ENCODE measurements around the gene SSR2. TPM values are rescaled to one million over a fixed set of nuclear protein-coding genes. Genes with fewer than 3 reads are reported as not detected.

SSR2 gene
- total and polyA plus RNA-seq, 2 donors, result 251 to 262 TPM

DNA sequence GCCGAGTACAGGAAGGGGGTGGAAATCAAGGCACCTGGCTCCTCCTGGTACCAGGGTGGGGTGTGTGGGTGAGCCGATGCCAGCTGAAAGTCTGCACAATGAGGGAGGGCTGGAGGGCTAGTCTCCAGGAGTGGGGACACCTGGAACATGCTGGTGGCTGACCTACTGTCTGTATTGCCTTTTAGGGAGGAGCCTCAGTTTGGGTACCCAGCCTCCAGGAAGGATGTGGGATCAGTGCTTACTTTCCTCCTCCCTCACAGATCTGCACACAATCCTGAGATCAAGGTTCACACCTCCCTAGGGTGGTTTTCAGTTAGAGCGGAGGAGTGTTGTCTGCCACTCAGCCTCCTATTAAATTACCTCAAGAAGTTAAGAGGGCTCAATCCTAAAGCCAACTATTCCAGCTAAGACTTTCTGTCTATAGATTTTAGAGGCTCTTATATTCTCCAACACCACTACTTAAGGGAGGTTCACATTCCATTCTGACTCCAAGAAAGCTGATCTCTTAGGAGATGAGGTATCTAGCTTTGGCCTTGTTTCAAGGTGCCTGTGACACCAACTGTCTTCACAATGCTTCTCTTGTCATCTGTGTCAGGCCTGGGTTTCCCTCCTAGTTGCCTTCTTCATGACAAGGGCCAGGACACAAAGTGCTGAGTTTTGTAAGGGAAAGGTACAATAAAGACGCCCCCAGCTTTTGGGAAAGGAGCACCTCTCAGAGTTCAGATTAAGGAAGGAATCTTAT is 15.7 kb downstream of the SSR2 start:
- Histone ChIP-seq H3K27me3 (ENCODE audit: control insufficient read depth in 2 of 2, insufficient read depth in 1 of 2, low read length in 1 of 2) (no peaks in the 10 kb centered on the region), H3K9me3 (ENCODE audit: control insufficient read depth in 2 of 2, insufficient read depth in 1 of 2, low read length in 1 of 2) (no peaks in the 10 kb centered on the region), H3K36me3 (ENCODE audit: control insufficient read depth in 2 of 2, insufficient read depth in 2 of 2, low read length in 1 of 2) (peaks cover 24 to 25% of the 10 kb centered on the region in 2 donors), H3K4me1 (ENCODE audit: control insufficient read depth in 2 of 2, insufficient read depth in 2 of 2, low read length in 2 of 2) (peaks cover 0 to 10% of the 10 kb centered on the region in 2 donors), H3K27ac (ENCODE audit: low read depth in 1 of 2, low read length in 1 of 2) (no peak overlapping the region), H3K4me3 (ENCODE audit: low read length in 2 of 2) (no peak overlapping the region)
- peak in 2 of 9 donors; percentile 20 to 54 for DNase-seq (ENCODE audit: low read depth in 6 of 9, low spot score in 9 of 9)
- 31% methylated on average over 4 of the region's 4 CpGs for WGBS

DNA sequence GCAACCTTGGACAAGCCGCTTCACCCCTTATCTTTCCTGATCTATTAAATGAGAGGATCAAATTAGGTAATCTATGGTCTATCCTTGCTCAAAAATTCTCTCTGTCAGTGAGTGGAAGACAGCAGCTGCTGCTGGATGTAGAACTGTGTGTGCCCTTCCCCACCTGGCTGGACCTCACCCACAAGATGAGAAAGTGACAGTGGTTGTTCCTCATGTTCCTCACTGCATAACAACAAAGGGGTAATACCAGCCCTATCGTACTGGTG is 16.9 kb downstream of the SSR2 start:
- Histone ChIP-seq H3K36me3 (ENCODE audit: control insufficient read depth in 2 of 2, insufficient read depth in 2 of 2, low read length in 1 of 2) (peaks cover 13 to 14% of the 10 kb centered on the region in 2 donors), H3K4me3 (ENCODE audit: low read length in 2 of 2) (no peak overlapping the region), H3K27ac (ENCODE audit: low read depth in 1 of 2, low read length in 1 of 2) (no peak overlapping the region), H3K4me1 (ENCODE audit: control insufficient read depth in 2 of 2, insufficient read depth in 2 of 2, low read length in 2 of 2) (peaks cover 0 to 10% of the 10 kb centered on the region in 2 donors), H3K9me3 (ENCODE audit: control insufficient read depth in 2 of 2, insufficient read depth in 1 of 2, low read length in 1 of 2) (no peaks in the 10 kb centered on the region), H3K27me3 (ENCODE audit: control insufficient read depth in 2 of 2, insufficient read depth in 1 of 2, low read length in 1 of 2) (no peaks in the 10 kb centered on the region)
- 70% methylated on average over 2 of the region's 2 CpGs for WGBS
- DNase-seq (ENCODE audit: low read depth in 6 of 9, low spot score in 9 of 9), result no peak

DNA sequence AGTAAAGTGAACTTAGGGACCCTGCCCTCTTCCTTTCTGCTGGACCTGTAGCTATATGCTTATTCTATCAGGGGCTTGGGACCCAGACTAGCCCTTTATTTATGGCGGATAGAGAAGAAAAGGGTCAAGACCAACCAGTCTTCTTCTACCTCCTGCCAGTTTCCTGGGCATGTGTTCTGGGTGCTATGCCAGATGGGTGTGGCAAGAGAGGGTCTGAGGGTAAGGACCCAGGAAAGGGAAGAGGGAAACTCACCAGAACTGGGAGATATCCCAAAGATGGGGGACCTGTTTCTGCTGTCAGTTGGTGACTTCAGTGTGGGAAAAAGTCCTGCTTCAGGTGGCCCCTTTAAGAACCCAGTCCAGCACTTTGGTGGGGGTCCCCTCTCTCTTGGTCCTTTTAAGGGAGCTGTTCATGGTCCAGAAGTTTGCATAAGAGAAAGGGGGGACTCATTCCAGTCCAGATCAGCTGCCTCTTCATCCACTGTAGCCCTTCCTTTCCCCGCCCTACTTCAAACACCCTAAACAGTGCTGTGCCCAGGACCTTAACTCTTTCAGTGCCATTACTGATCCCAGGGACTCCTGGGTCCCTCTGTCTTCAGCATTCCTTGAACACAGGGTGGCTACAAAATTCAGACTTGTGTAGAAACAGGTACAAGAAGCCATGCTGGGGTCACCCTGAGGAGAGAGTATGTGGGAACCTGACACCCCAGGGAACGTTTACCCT is 18.4 kb downstream of the SSR2 start:
- H3K36me3 ChIP-seq (ENCODE audit: control insufficient read depth in 2 of 2, insufficient read depth in 2 of 2, low read length in 1 of 2), result peaks cover 6 to 7% of the 10 kb centered on the region in 2 donors
- 90% methylated on average over 3 of the region's 3 CpGs for WGBS
- H3K27ac ChIP-seq (ENCODE audit: low read depth in 1 of 2, low read length in 1 of 2), result no peak overlapping the region
- H3K4me3 ChIP-seq (ENCODE audit: low read length in 2 of 2), result no peak overlapping the region
- H3K4me1 ChIP-seq (ENCODE audit: control insufficient read depth in 2 of 2, insufficient read depth in 2 of 2, low read length in 2 of 2), result peaks cover 0 to 10% of the 10 kb centered on the region in 2 donors
- no peaks in the 10 kb centered on the region for H3K27me3 ChIP-seq (ENCODE audit: control insufficient read depth in 2 of 2, insufficient read depth in 1 of 2, low read length in 1 of 2)
- DNase-seq (ENCODE audit: low read depth in 6 of 9, low spot score in 9 of 9), result no peak
- H3K9me3 ChIP-seq (ENCODE audit: control insufficient read depth in 2 of 2, insufficient read depth in 1 of 2, low read length in 1 of 2), result no peaks in the 10 kb centered on the region

DNA sequence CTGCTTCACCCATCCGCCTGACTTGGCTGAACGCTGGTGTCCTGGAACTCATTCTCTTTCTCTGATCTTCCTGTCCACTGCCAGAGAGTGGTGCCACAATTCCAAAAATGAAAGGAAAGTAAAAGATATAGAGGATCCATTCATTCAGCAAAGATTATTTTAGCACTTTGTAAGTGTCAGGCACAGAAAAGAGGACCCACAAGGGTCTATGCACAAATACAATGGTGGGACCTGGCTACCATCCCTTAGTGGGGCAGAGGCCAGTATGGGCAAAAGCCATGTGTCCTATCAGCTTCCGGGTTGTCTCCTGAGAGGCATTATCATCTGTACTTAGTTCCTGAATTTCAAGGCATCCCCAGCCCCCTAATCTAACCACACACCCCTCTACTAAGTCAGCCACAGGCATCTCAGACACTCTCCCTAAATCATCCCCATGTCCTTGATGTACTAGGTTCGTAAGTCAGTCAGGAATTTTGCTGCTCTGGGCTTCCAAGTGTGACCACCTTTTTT is 19.0 kb downstream of the SSR2 start:
- Histone ChIP-seq H3K4me1 (ENCODE audit: control insufficient read depth in 2 of 2, insufficient read depth in 2 of 2, low read length in 2 of 2) (peaks cover 0 to 10% of the 10 kb centered on the region in 2 donors), H3K27ac (ENCODE audit: low read depth in 1 of 2, low read length in 1 of 2) (no peak overlapping the region), H3K27me3 (ENCODE audit: control insufficient read depth in 2 of 2, insufficient read depth in 1 of 2, low read length in 1 of 2) (no peaks in the 10 kb centered on the region), H3K9me3 (ENCODE audit: control insufficient read depth in 2 of 2, insufficient read depth in 1 of 2, low read length in 1 of 2) (no peaks in the 10 kb centered on the region), H3K36me3 (ENCODE audit: control insufficient read depth in 2 of 2, insufficient read depth in 2 of 2, low read length in 1 of 2) (peaks cover 2% of the 10 kb centered on the region in 2 donors), H3K4me3 (ENCODE audit: low read length in 2 of 2) (no peak overlapping the region)
- no peak for DNase-seq (ENCODE audit: low read depth in 6 of 9, low spot score in 9 of 9)
- 79% methylated on average over 4 of the region's 4 CpGs for WGBS

DNA sequence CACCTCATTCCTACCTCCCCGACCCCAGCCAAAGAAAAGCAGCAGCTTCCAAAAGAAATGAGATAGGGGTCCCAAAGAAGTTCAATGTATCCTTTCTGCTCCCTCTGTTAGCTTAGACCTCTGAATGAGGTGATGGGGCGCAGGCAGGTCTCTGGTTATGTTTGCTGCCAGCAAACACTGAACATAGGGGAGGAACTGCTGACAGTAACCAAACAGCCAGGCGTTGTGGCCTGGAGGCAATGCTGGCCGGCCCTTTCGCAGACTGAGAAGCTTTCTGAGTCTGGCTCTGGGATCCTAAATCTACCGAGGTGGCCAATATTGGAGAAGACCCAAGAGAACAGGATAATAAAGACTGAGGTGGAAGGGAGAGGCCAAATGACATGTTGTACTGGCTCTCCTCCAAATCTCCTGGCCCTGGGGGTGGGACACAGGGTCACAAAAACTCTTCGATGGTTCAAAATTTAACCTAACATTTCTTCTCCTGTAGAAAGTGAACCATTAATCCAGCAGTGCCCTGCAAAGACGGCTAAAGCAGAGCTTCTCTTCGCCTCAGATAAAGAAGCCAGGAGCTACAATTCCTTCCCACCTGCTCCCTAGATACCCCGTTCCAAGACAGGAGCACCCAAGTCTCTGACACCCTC is 19.6 kb downstream of the SSR2 start:
- Histone ChIP-seq H3K9me3 (ENCODE audit: control insufficient read depth in 2 of 2, insufficient read depth in 1 of 2, low read length in 1 of 2) (no peaks in the 10 kb centered on the region), H3K4me1 (ENCODE audit: control insufficient read depth in 2 of 2, insufficient read depth in 2 of 2, low read length in 2 of 2) (peaks cover 0 to 10% of the 10 kb centered on the region in 2 donors), H3K27me3 (ENCODE audit: control insufficient read depth in 2 of 2, insufficient read depth in 1 of 2, low read length in 1 of 2) (no peaks in the 10 kb centered on the region), H3K4me3 (ENCODE audit: low read length in 2 of 2) (no peak overlapping the region), H3K27ac (ENCODE audit: low read depth in 1 of 2, low read length in 1 of 2) (no peak overlapping the region), H3K36me3 (ENCODE audit: control insufficient read depth in 2 of 2, insufficient read depth in 2 of 2, low read length in 1 of 2) (no peaks in the 10 kb centered on the region)
- no peak for DNase-seq (ENCODE audit: low read depth in 6 of 9, low spot score in 9 of 9)
- 96% methylated on average over 10 of the region's 10 CpGs for WGBS

DNA sequence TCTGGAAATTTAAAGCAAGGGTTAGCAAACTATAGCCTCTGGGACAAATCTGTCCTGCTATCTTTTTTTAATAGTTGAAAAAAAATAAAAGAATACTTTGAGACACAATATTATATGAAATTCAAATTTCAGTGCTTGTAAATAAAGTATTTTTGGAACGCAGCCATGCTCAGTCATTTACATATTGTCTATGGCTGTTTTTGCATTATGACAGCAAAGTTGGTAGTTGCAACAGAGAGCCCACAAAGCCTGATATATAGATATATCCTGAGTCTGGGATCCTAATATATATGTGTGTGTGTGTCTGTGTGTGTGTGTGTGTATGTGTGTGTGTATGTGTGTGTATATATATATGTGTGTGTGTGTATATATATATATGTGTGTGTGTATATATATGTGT is 20.8 kb downstream of the SSR2 start:
- H3K27ac ChIP-seq (ENCODE audit: low read depth in 1 of 2, low read length in 1 of 2), result no peak overlapping the region
- no peaks in the 10 kb centered on the region for H3K36me3 ChIP-seq (ENCODE audit: control insufficient read depth in 2 of 2, insufficient read depth in 2 of 2, low read length in 1 of 2)
- 96% methylated on average over 1 of the region's 1 CpG for WGBS
- no peak overlapping the region for H3K4me3 ChIP-seq (ENCODE audit: low read length in 2 of 2)
- peaks cover 0 to 7% of the 10 kb centered on the region in 2 donors for H3K4me1 ChIP-seq (ENCODE audit: control insufficient read depth in 2 of 2, insufficient read depth in 2 of 2, low read length in 2 of 2)
- no peaks in the 10 kb centered on the region for H3K9me3 ChIP-seq (ENCODE audit: control insufficient read depth in 2 of 2, insufficient read depth in 1 of 2, low read length in 1 of 2)
- no peak for DNase-seq (ENCODE audit: low read depth in 6 of 9, low spot score in 9 of 9)
- no peaks in the 10 kb centered on the region for H3K27me3 ChIP-seq (ENCODE audit: control insufficient read depth in 2 of 2, insufficient read depth in 1 of 2, low read length in 1 of 2)

DNA sequence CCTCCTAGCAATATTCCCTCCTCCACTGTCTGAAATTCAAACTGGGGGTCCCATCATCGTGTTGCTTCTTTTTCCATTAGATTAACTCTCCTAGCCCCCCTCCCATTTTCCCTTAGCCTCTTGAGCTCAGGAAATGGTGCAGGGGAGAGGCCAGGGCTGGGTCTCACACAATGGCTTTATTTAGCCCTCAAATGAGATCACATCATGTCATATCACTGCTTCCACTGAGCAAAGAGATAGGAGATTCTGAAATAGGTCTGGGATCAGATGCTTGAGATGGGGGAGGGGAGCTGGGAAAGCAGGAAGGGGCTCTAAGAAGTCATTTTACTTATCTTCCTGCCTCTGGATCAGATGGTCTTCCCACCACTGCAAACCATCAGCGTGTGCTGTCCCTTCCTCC is 24.6 kb downstream of the SSR2 start:
- Histone ChIP-seq H3K4me3 (ENCODE audit: low read length in 2 of 2) (no peak overlapping the region), H3K36me3 (ENCODE audit: control insufficient read depth in 2 of 2, insufficient read depth in 2 of 2, low read length in 1 of 2) (no peaks in the 10 kb centered on the region), H3K27me3 (ENCODE audit: control insufficient read depth in 2 of 2, insufficient read depth in 1 of 2, low read length in 1 of 2) (no peaks in the 10 kb centered on the region), H3K4me1 (ENCODE audit: control insufficient read depth in 2 of 2, insufficient read depth in 2 of 2, low read length in 2 of 2) (peaks cover 0 to 2% of the 10 kb centered on the region in 2 donors), H3K27ac (ENCODE audit: low read depth in 1 of 2, low read length in 1 of 2) (no peak overlapping the region), H3K9me3 (ENCODE audit: control insufficient read depth in 2 of 2, insufficient read depth in 1 of 2, low read length in 1 of 2) (no peaks in the 10 kb centered on the region)
- 68% methylated on average over 2 of the region's 2 CpGs for WGBS
- DNase-seq (ENCODE audit: low read depth in 6 of 9, low spot score in 9 of 9), result no peak

DNA sequence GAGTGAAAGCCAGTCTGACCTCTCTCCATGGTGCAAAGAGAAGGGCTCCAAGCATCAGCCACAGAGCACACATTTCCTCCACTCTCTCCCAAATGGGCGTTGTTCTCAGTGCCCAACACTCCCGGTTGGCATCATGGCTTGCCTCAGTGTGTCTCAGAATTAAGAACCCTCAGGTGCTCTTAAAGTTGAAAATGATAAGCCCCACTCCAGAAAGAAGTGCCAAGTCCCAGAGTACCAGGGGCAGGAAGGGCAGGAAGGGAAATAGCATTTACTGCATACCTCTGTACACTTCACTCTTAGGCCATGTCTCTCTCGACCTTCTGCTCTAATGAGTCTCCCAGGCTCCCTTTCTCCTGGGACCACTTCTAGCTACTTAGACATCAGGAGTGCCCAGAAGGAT is 27.2 kb downstream of the SSR2 start:
- no peaks in the 10 kb centered on the region for H3K9me3 ChIP-seq (ENCODE audit: control insufficient read depth in 2 of 2, insufficient read depth in 1 of 2, low read length in 1 of 2)
- no peak for DNase-seq (ENCODE audit: low read depth in 6 of 9, low spot score in 9 of 9)
- H3K4me1 ChIP-seq (ENCODE audit: control insufficient read depth in 2 of 2, insufficient read depth in 2 of 2, low read length in 2 of 2), result peaks cover 0 to 15% of the 10 kb centered on the region in 2 donors
- no peak overlapping the region for H3K4me3 ChIP-seq (ENCODE audit: low read length in 2 of 2)
- 96% methylated on average over 3 of the region's 3 CpGs for WGBS
- H3K27ac ChIP-seq (ENCODE audit: low read depth in 1 of 2, low read length in 1 of 2), result no peak overlapping the region
- no peaks in the 10 kb centered on the region for H3K27me3 ChIP-seq (ENCODE audit: control insufficient read depth in 2 of 2, insufficient read depth in 1 of 2, low read length in 1 of 2)
- H3K36me3 ChIP-seq (ENCODE audit: control insufficient read depth in 2 of 2, insufficient read depth in 2 of 2, low read length in 1 of 2), result no peaks in the 10 kb centered on the region
